Astrocyte of the cerebellum (primary cell): ENCODE measurements around the gene CSTPP1.

ENCODE experiments used
- DNase-seq: peaks from one replicate; pipeline ENCODE4 v3.0.0-alpha.2; 2011; ENCODE audit warnings: low read depth
- H3K4me3 ChIP-seq: 2 replicates; pipeline ENCODE4 v1.5.1; 2011; ENCODE audit warnings: mild to moderate bottlenecking, low read depth, low read length, moderate library complexity
- in situ Hi-C: cut with HindIII; loops from 2 replicates; pipeline ENCODE4 v1.10.0; 2017; ENCODE audit warnings: low sequenced_read_pairs
- TF ChIP-seq, protein P1 (sequence below): IDR thresholded peaks from 2 replicates; pipeline ENCODE4 v1.5.1; 2012; ENCODE audit warnings: low read length, low read depth, moderate library complexity, mild to moderate bottlenecking; ENCODE audit errors: missing control alignments

Gene CSTPP1

DNA sequence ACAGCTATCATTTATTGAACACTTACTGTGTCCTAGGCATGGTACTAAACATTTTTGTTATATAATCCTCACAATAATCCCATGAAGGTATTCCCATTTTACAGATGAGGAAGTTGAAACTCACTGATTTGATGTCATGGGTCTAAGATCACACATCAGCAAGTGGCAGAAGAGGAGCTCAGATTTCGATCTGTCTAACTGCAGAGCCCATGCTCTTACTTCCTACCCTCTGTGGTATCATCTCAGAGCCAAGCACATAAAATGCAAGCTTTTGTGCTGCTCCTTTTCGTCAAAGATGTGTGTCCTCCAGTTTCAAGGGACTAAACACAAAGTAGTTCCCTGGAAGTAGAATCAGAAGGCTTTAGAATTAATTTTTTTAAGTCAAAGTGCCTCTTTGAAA lies 169.0 kb downstream of the CSTPP1 start:
- no peak for DNase-seq
- no peak overlapping the region for H3K4me3 ChIP-seq
- in situ Hi-C loops, result no loop called here
- TF ChIP-seq, protein P1, sequence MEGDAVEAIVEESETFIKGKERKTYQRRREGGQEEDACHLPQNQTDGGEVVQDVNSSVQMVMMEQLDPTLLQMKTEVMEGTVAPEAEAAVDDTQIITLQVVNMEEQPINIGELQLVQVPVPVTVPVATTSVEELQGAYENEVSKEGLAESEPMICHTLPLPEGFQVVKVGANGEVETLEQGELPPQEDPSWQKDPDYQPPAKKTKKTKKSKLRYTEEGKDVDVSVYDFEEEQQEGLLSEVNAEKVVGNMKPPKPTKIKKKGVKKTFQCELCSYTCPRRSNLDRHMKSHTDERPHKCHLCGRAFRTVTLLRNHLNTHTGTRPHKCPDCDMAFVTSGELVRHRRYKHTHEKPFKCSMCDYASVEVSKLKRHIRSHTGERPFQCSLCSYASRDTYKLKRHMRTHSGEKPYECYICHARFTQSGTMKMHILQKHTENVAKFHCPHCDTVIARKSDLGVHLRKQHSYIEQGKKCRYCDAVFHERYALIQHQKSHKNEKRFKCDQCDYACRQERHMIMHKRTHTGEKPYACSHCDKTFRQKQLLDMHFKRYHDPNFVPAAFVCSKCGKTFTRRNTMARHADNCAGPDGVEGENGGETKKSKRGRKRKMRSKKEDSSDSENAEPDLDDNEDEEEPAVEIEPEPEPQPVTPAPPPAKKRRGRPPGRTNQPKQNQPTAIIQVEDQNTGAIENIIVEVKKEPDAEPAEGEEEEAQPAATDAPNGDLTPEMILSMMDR, result no peak

DNA sequence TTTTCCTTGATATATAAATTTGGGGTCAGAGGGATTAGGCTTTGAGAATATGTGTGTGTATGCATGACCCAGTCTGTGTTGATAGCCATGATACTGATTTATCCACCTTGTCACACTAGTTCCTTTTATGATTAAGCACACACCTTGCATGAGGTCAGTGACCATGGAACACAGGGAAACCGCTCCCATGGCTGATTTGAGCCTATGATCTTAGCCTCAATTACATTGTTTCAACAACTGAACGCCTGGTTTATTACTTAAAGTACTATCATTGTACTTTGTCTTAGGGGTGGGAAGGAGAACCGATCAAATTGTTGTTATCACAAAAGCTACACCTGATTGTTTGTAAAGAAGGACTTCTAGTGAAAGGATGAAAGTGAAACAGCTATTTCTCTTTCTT lies 169.4 kb downstream of the CSTPP1 start:
- in situ Hi-C loops, result no loop called here
- TF ChIP-seq, protein P1, result no peak
- H3K4me3 ChIP-seq, result no peak overlapping the region
- no peak for DNase-seq

DNA sequence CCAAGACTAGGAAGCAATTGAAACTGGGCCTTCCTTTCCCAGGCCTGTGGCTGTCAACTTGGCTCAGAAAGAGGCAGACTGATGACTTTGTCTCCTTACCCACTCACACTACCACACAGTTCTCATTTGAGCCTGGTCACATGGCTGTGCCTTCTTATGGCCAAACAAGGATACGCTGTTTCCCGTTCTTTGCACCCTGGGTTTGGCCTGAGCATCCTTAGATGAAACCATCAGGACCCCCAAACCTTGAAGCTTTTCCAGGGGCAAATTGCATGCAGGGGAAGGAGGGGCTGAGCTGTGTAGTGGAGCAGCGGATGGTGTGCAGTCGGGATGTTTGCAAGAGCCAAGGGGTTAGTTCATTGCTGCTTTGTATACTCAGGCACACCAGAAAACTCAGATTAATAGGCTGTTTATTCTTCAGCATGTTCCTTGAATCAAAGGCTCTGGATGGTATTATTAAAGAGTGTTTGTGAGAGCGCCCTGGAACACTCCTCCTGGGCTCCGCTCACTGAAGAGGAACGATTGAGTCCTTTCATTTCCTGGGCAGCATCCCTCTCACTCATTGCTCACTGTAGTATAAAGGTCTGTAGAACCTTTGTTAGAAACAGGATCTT lies 170.3 kb downstream of the CSTPP1 start:
- in situ Hi-C loops, result no loop called here
- no peak overlapping the region for H3K4me3 ChIP-seq
- no peak for DNase-seq
- TF ChIP-seq, protein P1, result no peak

DNA sequence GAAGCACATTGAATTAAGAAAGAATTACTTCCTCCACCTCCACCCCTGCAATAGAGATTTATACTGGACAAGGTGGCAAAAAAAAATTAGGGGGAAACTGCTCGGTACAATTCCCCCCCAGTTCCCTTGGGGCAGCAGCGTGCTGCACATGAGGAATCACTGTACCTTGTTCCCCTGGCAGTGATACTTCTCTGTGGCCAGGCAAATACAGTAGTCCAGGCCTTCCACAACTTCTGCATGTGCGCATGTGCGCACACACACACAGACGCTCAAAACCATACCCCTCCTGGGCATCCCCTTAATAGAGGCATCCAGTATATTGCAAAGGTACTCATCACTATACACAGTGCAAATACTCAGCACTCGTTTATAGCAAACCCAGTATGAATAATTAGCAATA lies 171.2 kb downstream of the CSTPP1 start:
- H3K4me3 ChIP-seq, result no peak overlapping the region
- TF ChIP-seq, protein P1, result no peak
- in situ Hi-C loops, result no loop called here
- DNase-seq, result no peak

DNA sequence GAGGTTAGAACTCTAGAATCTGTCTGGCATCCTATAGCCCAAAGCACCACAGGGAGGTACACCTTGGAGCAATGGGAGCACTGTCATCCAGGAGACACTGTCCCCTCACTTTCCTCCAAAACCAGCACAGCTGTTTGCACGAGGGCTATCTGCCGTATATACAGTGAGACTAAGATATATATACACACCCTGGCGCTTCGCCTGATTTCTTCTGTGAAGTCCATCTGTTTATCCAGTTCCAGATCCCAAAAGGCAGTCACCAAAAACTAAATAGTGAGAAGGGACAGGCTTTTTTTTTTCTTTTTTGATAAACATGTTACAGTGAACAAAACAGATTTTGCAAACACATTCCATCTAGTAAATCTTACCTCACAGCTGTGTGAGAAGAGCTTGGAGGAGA lies 171.7 kb downstream of the CSTPP1 start:
- H3K4me3 ChIP-seq, result no peak overlapping the region
- in situ Hi-C loops, result no loop called here
- DNase-seq, result no peak
- TF ChIP-seq, protein P1, result no peak

DNA sequence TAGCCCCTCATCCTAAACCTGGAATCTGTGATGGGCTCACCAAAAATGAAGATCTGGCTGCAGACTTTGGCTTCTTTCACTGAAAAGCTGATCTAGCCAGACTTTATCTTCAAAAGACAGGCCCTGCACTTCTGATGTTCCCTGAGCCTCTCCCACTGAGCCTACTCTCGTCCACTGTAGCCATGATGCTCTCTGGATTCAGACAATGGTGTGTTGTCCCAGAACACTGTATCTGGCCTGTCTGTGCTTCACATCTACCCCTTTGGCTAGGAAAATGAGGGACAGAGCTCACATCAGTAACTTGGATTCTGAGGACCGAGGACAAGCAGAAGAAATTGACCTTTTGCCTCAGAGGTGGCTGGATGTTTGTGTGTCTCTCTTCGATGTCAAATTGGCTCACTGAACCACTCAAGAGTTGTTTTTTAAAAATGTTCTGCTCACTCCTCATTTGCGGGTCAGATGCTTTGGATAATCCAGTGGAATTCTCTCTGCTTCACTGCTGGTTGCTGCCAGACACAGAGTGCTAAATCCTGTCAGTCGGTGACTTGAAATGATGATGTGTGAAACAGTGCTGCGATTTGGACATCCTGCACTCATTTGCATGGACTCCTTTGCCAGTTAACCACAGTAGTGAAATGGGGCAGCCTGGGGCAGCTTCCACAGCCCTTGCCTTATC lies 172.6 kb downstream of the CSTPP1 start:
- DNase-seq, result no peak
- no peak overlapping the region for H3K4me3 ChIP-seq
- TF ChIP-seq, protein P1, result no peak
- in situ Hi-C loops, result no loop called here
